ENCODE results near the gene CLTRN. TPM values are rescaled to one million over a fixed set of nuclear protein-coding genes. Genes with fewer than 3 reads are reported as not detected.

The CLTRN gene
- total RNA-seq, 1 experiment from 2014 or later: 1.8 TPM

DNA sequence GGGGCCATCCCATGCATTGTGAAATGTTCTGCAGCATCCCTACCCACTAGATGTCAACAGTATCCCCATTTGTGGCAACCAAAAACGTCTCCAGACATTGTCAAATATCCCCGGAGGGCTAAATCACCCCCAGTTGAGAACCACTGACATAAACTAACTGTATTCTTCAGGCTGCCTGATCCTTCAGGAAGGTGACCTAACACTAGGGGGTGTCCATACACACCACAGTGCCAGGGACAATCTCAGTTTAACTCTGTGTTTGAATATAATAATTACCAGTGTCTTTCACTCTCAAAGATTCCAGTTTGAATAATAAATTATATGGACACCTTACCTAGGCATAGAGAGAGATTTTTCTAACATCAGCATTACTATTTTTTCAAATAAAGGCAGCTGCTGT lies 70.2 kb downstream of the CLTRN start:
- Histone ChIP-seq H3K27me3 (ENCODE audit: insufficient read depth, low read length) (no peaks in the 10 kb centered on the region), H3K79me1 (ENCODE audit: insufficient read depth, low read depth, low read length, poor library complexity, severe bottlenecking) (no peaks in the 10 kb centered on the region), H3K9ac (ENCODE audit: extremely low read depth, insufficient read length, low read length) (no peak overlapping the region), H2BK120ac (ENCODE audit: low read depth, low read length, poor library complexity, severe bottlenecking) (no peak overlapping the region), H3K56ac (ENCODE audit: insufficient read length, low read depth, low read length) (no peak overlapping the region), H3K4ac (ENCODE audit: low read depth, low read length) (no peak overlapping the region), H3T11ph (ENCODE audit: low read length) (no peak overlapping the region), H4K20me1 (ENCODE audit: control insufficient read depth, insufficient read depth, insufficient read length) (no peaks in the 10 kb centered on the region), H2BK12ac (ENCODE audit: insufficient read length, low read depth, low read length) (no peak overlapping the region), H4K8ac (replicated peaks; ENCODE audit: insufficient read length, low read depth, low read length) (no peak overlapping the region), H3K23ac (ENCODE audit: insufficient read length, low read depth, low read length) (no peak overlapping the region), H3K9me3 (ENCODE audit: control insufficient read depth, low read depth, low read length) (no peaks in the 10 kb centered on the region), H3K18ac (ENCODE audit: insufficient read length, low read depth, low read length) (no peak overlapping the region), H2BK5ac (ENCODE audit: insufficient read length, low read length) (no peak overlapping the region), H3K14ac (ENCODE audit: insufficient read depth, low read length) (no peak overlapping the region), H2BK20ac (ENCODE audit: low read depth, low read length, poor library complexity, severe bottlenecking) (no peak overlapping the region), H4K91ac (ENCODE audit: insufficient read length, low read depth, low read length) (no peak overlapping the region), H2AK5ac (ENCODE audit: insufficient read length, low read length) (no peak overlapping the region), H3K4me1 (ENCODE audit: insufficient read depth, low read length) (no peaks in the 10 kb centered on the region), H2BK15ac (ENCODE audit: low read depth, low read length) (no peak overlapping the region), H2AFZ (ENCODE audit: low read length) (no peak overlapping the region), H3K79me2 (ENCODE audit: insufficient read depth, low read length) (no peaks in the 10 kb centered on the region), H4K5ac (ENCODE audit: insufficient read length, low read depth, low read length) (no peak overlapping the region), H3K4me2 (ENCODE audit: insufficient read depth, insufficient read length, low read length) (no peak overlapping the region), H3K23me2 (ENCODE audit: insufficient read length, low read depth, low read length, poor library complexity, severe bottlenecking) (no peaks in the 10 kb centered on the region), H3K27ac (ENCODE audit: insufficient read length, low read depth, low read length) (no peak overlapping the region)
- Mint-ChIP-seq H3K27me3 (ENCODE audit: low read depth) (peaks cover 7% of the 10 kb centered on the region), H3K36me3 (ENCODE audit: insufficient read depth in 1 of 3, low read depth in 3 of 3) (no peaks in the 10 kb centered on the region), H3K27ac (no peak overlapping the region), H3K9me3 (no peaks in the 10 kb centered on the region), H3K4me3 (no peak overlapping the region), H3K4me1 (no peaks in the 10 kb centered on the region)
- DNase-seq: no peak
- WGBS (ENCODE audit: extremely low coverage, insufficient read length, low lambda C conversion rate): no CpG with 5 or more reads among the region's 2 CpGs
- TF ChIP-seq, protein P1, sequence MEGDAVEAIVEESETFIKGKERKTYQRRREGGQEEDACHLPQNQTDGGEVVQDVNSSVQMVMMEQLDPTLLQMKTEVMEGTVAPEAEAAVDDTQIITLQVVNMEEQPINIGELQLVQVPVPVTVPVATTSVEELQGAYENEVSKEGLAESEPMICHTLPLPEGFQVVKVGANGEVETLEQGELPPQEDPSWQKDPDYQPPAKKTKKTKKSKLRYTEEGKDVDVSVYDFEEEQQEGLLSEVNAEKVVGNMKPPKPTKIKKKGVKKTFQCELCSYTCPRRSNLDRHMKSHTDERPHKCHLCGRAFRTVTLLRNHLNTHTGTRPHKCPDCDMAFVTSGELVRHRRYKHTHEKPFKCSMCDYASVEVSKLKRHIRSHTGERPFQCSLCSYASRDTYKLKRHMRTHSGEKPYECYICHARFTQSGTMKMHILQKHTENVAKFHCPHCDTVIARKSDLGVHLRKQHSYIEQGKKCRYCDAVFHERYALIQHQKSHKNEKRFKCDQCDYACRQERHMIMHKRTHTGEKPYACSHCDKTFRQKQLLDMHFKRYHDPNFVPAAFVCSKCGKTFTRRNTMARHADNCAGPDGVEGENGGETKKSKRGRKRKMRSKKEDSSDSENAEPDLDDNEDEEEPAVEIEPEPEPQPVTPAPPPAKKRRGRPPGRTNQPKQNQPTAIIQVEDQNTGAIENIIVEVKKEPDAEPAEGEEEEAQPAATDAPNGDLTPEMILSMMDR (conservative IDR thresholded peaks at IDR 0.05): peak; percentile 50; the same call in 2 of the 3 replicates

All from H9 (cell line).